Kidney epithelial cell (primary cell): ENCODE measurements around the gene NEK11. TPM values are rescaled to one million over a fixed set of nuclear protein-coding genes. Genes with fewer than 3 reads are reported as not detected.

Source experiments
- DNase-seq: peaks from one replicate; pipeline ENCODE4 v3.0.0-alpha.2; 2010; ENCODE audit warnings: low read depth
- H3K27me3 ChIP-seq: 2 replicates; pipeline ENCODE4 v1.6.0; 2011; ENCODE audit warnings: low read length; ENCODE audit not compliant: control insufficient read depth, insufficient read depth
- H3K36me3 ChIP-seq: 2 replicates; pipeline ENCODE4 v1.5.1; 2011; ENCODE audit warnings: low read length; ENCODE audit not compliant: control insufficient read depth, insufficient read depth
- H3K4me3 ChIP-seq: 2 replicates; pipeline ENCODE4 v1.5.1; 2011; ENCODE audit warnings: low read depth, mild to moderate bottlenecking, control low read depth, low read length
- total RNA-seq: library from RNA; depleted of rRNA; stranded (reverse); fragments of >200 nt; gene quantifications from 2 replicates; pipeline ENCODE4 v1.2.3, GENCODE V29; 2015
- TF ChIP-seq, protein P1 (sequence below): IDR thresholded peaks from 2 replicates; pipeline ENCODE4 v1.5.1; 2011; ENCODE audit warnings: mild to moderate bottlenecking, moderate library complexity, low read length, control low read depth, inconsistent platforms; ENCODE audit not compliant: insufficient read depth, poor library complexity, severe bottlenecking

Gene NEK11
- total RNA-seq, 1 donor from 2014 or later, result 7.6 TPM

DNA sequence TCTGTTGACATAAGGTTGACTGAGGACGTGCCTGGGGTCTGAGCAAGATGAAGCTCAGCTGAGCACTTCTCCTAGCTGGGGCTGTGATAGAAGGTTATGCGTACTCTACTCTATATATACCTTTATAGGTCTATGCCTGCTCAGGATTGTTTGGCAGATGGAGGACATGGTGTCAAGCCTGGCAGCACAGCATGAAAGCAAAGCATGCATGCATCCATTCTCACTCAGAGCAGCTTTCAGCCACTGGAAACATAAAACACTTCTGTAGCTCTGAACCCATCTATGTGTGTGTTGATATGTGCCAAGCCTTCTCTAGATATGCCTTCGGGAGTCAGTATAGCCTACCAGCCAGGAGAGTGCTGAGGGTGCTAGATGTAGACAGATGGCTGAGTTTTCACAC lies 212.6 kb downstream of the NEK11 start:
- no peak for DNase-seq
- Histone ChIP-seq H3K27me3 (no peaks in the 10 kb centered on the region), H3K36me3 (no peaks in the 10 kb centered on the region), H3K4me3 (no peak overlapping the region)
- TF ChIP-seq, protein P1, sequence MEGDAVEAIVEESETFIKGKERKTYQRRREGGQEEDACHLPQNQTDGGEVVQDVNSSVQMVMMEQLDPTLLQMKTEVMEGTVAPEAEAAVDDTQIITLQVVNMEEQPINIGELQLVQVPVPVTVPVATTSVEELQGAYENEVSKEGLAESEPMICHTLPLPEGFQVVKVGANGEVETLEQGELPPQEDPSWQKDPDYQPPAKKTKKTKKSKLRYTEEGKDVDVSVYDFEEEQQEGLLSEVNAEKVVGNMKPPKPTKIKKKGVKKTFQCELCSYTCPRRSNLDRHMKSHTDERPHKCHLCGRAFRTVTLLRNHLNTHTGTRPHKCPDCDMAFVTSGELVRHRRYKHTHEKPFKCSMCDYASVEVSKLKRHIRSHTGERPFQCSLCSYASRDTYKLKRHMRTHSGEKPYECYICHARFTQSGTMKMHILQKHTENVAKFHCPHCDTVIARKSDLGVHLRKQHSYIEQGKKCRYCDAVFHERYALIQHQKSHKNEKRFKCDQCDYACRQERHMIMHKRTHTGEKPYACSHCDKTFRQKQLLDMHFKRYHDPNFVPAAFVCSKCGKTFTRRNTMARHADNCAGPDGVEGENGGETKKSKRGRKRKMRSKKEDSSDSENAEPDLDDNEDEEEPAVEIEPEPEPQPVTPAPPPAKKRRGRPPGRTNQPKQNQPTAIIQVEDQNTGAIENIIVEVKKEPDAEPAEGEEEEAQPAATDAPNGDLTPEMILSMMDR, result no peak

DNA sequence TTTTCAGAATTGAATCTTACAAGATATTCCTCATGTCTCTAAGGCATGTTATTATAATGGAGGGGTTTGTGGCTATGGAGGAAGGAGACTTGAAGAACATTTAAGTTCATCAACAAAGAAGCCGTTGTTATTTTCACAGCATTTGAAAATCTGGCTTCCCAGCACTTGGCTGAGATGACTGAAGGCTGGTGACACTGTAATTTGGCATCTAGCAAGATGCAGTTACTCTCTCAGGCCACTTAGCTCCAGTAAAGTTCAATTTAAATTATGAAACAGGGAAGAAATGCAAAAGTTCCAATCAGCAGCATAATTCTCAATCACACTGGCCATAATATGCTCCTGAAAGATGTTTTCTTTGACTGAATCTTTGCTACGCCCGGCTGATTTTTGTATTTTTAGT lies 215.5 kb downstream of the NEK11 start:
- Histone ChIP-seq H3K36me3 (no peaks in the 10 kb centered on the region), H3K27me3 (no peaks in the 10 kb centered on the region), H3K4me3 (no peak overlapping the region)
- DNase-seq, result no peak
- TF ChIP-seq, protein P1, result no peak

DNA sequence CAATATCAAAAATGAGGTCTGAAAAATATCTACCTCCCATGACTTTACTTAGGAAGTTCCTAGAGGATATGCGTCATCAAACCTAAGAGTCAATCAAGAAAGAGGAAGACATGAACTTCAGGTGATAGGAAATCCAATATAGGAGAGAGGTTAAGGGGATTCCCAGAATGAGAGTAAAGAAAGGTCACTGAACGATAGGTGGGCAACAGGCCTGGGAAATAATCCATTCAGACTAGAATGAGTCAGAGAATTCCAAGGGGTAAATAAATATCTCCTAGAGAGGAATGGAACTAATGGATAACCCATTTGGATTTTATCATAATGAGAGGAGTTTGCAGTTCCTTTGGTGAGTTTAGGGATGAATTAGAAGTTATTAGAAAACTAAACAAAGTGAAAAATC lies 223.8 kb downstream of the NEK11 start:
- Histone ChIP-seq H3K4me3 (no peak overlapping the region), H3K36me3 (no peaks in the 10 kb centered on the region), H3K27me3 (no peaks in the 10 kb centered on the region)
- DNase-seq, result no peak
- TF ChIP-seq, protein P1, result no peak

DNA sequence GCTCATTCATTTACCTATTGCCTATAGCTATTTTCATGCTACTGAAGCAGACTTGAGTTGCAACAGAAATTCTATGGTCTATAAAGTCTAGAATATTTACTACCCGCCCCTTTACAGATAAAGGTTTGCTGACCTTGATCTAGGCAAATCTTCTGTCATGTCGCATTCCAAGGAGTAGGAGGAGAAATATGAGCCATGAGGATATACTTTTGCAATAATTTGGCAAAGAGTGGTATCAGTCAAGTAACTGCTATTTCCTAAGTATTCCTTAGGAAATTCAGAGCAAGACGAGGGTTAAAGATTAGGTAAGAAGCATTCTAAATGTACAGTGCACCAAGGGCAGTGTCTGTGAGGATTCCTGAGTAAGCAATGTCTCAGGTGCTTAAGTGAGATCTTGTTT lies 233.8 kb downstream of the NEK11 start:
- H3K4me3 ChIP-seq, result no peak overlapping the region
- TF ChIP-seq, protein P1, result no peak
- H3K27me3 ChIP-seq, result no peaks in the 10 kb centered on the region
- DNase-seq, result no peak
- H3K36me3 ChIP-seq, result no peaks in the 10 kb centered on the region

DNA sequence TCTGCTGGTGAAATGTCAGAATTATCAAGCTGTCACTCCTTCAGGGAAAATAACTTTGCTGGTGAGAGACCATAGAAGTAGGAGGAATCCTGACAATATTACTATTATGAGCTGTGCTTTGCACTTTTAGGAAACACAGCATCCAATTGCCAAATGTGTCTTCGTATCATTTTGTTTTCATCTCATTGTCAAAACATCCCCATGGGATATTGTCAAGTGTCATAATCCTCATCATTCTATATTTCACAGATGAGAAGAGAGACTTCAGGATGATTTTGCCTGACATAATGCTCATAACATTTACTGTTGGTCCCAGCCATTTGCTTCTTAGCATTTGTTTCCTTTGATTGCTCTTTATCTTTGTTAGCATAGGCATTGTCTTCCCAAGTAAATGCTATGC lies 234.4 kb downstream of the NEK11 start:
- TF ChIP-seq, protein P1, result no peak
- Histone ChIP-seq H3K27me3 (no peaks in the 10 kb centered on the region), H3K36me3 (no peaks in the 10 kb centered on the region), H3K4me3 (no peak overlapping the region)
- DNase-seq, result no peak

DNA sequence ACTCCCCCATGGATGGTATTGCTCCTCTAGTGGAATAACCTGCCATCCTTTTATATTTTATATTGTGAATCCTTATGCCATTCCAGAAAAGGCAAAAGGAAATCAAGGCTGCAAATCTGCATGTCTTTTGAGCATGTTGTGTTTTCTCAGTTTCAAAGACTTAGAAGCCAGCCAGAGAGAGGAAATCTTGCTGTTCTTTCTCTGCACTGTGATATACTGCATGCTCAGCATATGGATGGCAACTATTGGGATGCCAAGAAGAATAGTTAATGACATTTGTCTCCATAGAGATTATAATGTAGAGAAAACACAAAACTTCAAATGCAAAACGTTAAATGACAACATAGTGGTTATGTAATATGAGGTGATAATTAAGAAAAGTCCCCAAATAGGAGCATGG lies 248.9 kb downstream of the NEK11 start:
- TF ChIP-seq, protein P1, result no peak
- Histone ChIP-seq H3K27me3 (no peaks in the 10 kb centered on the region), H3K36me3 (no peaks in the 10 kb centered on the region), H3K4me3 (no peak overlapping the region)
- DNase-seq, result no peak
